ENCODE results near the gene PCGF1.

GRCh38 chr2:74457129-74457548 lies 50.4 kb downstream of the PCGF1 start:
- TF ChIP-seq CTCF (IDR thresholded peaks at IDR 0.05 in 8 of 11, conservative IDR thresholded peaks at IDR 0.05 in 3 of 11) (no peak), POLR2A (IDR thresholded peaks at IDR 0.05) (no peak)

All from spleen (tissue), 7 donors.